Loucy (cell line): ENCODE data around the gene WDR33.

Experiments
- H2AFZ ChIP-seq: fragments of 200-600 bp; sonication (generic); 2 replicates; pipeline ENCODE4 v1.6.0; 2016; ENCODE audit warnings: antibody characterized with exemption, mild to moderate bottlenecking, low read length, moderate library complexity
- H3F3A ChIP-seq: fragments of 200-600 bp; 2 replicates; pipeline ENCODE4 v1.6.0; 2016; ENCODE audit warnings: antibody characterized with exemption, low read depth, mild to moderate bottlenecking
- H3K27me3 ChIP-seq: fragments of 200-600 bp; sonication (generic); 2 replicates; pipeline ENCODE4 v1.6.1; 2014; ENCODE audit warnings: low read length, mild to moderate bottlenecking; ENCODE audit not compliant: insufficient read depth, poor library complexity, severe bottlenecking
- H3K36me3 ChIP-seq: fragments of 200-600 bp; sonication (generic); 2 replicates; pipeline ENCODE4 v1.6.1; 2016; ENCODE audit warnings: low read length; ENCODE audit not compliant: insufficient read depth
- H3K4me1 ChIP-seq: fragments of 200-600 bp; sonication (generic); 2 replicates; pipeline ENCODE4 v1.5.1; 2014; ENCODE audit warnings: low read length, mild to moderate bottlenecking; ENCODE audit not compliant: insufficient read depth, poor library complexity, severe bottlenecking
- H3K4me2 ChIP-seq: fragments of 200-600 bp; sonication (generic); 2 replicates; pipeline ENCODE4 v1.6.0; 2014; ENCODE audit warnings: antibody characterized with exemption, low read length, low read depth, mild to moderate bottlenecking; ENCODE audit not compliant: poor library complexity, severe bottlenecking
- H3K4me3 ChIP-seq: fragments of 200-600 bp; sonication (generic); 2 replicates; pipeline ENCODE4 v1.5.1; 2014; ENCODE audit warnings: low read length, mild to moderate bottlenecking, mixed read lengths; ENCODE audit not compliant: poor library complexity, severe bottlenecking
- H3K79me2 ChIP-seq: fragments of 200-600 bp; sonication (generic); 2 replicates; pipeline ENCODE4 v1.6.1; 2014; ENCODE audit warnings: low read length; ENCODE audit not compliant: insufficient read depth
- H3K9ac ChIP-seq: fragments of 200-600 bp; sonication (generic); 2 replicates; pipeline ENCODE4 v1.6.0; 2014; ENCODE audit warnings: mild to moderate bottlenecking, low read depth, low read length, moderate library complexity; ENCODE audit not compliant: poor library complexity, severe bottlenecking
- H3K9me2 ChIP-seq: fragments of 200-600 bp; sonication (generic); replicated peaks from 2 replicates; pipeline ENCODE4 v1.6.1; 2016; ENCODE audit warnings: low read depth, low read length, mixed read lengths
- H3K9me3 ChIP-seq: fragments of 200-600 bp; sonication (generic); 2 replicates; pipeline ENCODE4 v1.6.1; 2014; ENCODE audit warnings: mild to moderate bottlenecking, antibody characterized with exemption, low read length, low read depth; ENCODE audit not compliant: insufficient read depth
- H4K20me1 ChIP-seq: fragments of 200-600 bp; sonication (generic); 2 replicates; pipeline ENCODE4 v1.6.0; 2014; ENCODE audit warnings: antibody characterized with exemption, low read length, mild to moderate bottlenecking; ENCODE audit not compliant: insufficient read depth, poor library complexity, severe bottlenecking
- EZH2phosphoT487 ChIP-seq: fragments of 200-600 bp; IDR thresholded peaks from 2 replicates; pipeline ENCODE4 v1.6.1; 2018; ENCODE audit warnings: antibody characterized with exemption, mild to moderate bottlenecking, moderate library complexity, borderline replicate concordance
- TF ChIP-seq, protein P1 (sequence below): fragments of 200-600 bp; sonication (generic); conservative IDR thresholded peaks from 2 replicates; pipeline ENCODE4 v1.5.1; 2014; ENCODE audit warnings: mild to moderate bottlenecking, antibody characterized with exemption, low read length

Gene WDR33

DNA sequence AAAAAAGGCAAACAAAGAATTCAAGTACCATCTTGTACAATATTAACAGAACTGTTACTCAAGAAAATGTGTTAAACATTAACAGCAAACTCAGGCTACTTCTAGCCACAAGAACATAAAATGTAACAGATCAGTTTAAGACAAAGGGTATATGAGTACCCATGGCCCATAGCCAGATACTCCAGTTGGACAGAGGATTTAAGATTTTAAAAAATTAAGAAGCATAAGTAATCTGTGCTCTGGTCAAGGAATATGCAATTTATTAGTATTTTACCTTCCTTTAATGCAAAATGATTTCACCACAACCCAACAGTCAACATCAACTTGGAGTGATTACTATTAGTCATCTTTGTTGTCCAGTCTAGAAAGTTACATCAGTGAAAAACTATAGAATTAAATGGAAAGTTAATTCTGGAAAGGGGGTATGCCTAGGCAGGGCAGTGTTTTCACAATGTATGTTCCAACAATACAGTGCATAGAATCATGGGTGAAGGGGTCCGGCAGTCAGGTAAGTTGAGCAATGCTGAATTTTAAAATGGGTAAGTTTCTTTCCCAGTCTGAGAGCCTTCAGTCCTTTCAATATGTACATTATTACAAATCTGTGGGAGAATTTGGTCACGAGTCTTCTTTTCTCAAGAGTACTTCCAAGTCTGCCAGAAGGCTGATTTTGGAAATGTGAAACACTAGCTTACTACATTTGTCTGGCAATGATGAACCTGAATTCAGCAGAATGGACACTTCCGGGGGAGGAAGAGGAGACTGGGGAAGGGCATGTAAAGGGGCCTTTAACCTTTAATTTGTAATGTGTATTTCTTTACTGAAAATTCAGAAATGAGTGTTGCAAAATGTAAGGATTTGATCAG, 75.2 kb downstream of the WDR33 start:
- TF ChIP-seq, protein P1, sequence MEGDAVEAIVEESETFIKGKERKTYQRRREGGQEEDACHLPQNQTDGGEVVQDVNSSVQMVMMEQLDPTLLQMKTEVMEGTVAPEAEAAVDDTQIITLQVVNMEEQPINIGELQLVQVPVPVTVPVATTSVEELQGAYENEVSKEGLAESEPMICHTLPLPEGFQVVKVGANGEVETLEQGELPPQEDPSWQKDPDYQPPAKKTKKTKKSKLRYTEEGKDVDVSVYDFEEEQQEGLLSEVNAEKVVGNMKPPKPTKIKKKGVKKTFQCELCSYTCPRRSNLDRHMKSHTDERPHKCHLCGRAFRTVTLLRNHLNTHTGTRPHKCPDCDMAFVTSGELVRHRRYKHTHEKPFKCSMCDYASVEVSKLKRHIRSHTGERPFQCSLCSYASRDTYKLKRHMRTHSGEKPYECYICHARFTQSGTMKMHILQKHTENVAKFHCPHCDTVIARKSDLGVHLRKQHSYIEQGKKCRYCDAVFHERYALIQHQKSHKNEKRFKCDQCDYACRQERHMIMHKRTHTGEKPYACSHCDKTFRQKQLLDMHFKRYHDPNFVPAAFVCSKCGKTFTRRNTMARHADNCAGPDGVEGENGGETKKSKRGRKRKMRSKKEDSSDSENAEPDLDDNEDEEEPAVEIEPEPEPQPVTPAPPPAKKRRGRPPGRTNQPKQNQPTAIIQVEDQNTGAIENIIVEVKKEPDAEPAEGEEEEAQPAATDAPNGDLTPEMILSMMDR, result no peak
- no peak for TF ChIP-seq EZH2phosphoT487
- H3K4me2 ChIP-seq, result no peak overlapping the region

DNA sequence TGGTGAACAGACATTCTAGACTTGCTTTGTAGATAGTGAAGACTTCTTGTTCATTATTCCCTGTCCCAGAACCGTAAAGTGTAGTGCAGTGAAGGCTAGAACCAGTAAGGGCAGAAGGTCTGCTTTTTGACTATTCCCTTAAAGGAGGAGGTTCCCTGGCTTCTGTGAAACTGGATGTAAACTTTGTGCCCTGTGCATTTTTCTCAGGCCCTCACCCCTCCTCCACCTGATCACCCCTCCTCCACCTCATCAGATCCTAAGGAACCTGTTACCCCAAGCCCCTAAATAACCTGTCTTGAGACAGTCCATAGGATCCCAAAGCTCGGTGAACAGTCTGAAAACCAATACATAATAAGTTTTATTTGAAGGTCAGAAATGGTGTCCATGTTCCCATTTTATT, 75.9 kb downstream of the WDR33 start:
- TF ChIP-seq EZH2phosphoT487, result no peak
- TF ChIP-seq, protein P1, result no peak
- H3K79me2 ChIP-seq, result no peaks in the 10 kb centered on the region
- no peak overlapping the region for H3K4me2 ChIP-seq
- H4K20me1 ChIP-seq, result no peaks in the 10 kb centered on the region
- H3K27me3 ChIP-seq, result no peaks in the 10 kb centered on the region
- H3K4me3 ChIP-seq, result no peak overlapping the region
- 0 out of 2 replicates have a peak, but pooled peaks cover 10% of the 10 kb centered on the region for H3K36me3 ChIP-seq
- no peaks in the 10 kb centered on the region for H3F3A ChIP-seq
- H3K4me1 ChIP-seq, result no peaks in the 10 kb centered on the region
- no peaks in the 10 kb centered on the region for H3K9me3 ChIP-seq
- H3K9ac ChIP-seq, result no peak overlapping the region
- H2AFZ ChIP-seq, result no peak overlapping the region
- H3K9me2 ChIP-seq, result no peaks in the 10 kb centered on the region

More for the DNA sequence above, 75.2 kb downstream of the WDR33 start:
- Histone ChIP-seq H3K4me1 (no peaks in the 10 kb centered on the region), H4K20me1 (no peaks in the 10 kb centered on the region), H3K4me3 (no peak overlapping the region), H3K9me2 (no peaks in the 10 kb centered on the region), H3K9me3 (no peaks in the 10 kb centered on the region), H3K27me3 (no peaks in the 10 kb centered on the region), H2AFZ (no peak overlapping the region), H3K9ac (no peak overlapping the region), H3F3A (no peaks in the 10 kb centered on the region), H3K36me3 (0 out of 2 replicates have a peak, but pooled peaks cover 10% of the 10 kb centered on the region), H3K79me2 (no peaks in the 10 kb centered on the region)

DNA sequence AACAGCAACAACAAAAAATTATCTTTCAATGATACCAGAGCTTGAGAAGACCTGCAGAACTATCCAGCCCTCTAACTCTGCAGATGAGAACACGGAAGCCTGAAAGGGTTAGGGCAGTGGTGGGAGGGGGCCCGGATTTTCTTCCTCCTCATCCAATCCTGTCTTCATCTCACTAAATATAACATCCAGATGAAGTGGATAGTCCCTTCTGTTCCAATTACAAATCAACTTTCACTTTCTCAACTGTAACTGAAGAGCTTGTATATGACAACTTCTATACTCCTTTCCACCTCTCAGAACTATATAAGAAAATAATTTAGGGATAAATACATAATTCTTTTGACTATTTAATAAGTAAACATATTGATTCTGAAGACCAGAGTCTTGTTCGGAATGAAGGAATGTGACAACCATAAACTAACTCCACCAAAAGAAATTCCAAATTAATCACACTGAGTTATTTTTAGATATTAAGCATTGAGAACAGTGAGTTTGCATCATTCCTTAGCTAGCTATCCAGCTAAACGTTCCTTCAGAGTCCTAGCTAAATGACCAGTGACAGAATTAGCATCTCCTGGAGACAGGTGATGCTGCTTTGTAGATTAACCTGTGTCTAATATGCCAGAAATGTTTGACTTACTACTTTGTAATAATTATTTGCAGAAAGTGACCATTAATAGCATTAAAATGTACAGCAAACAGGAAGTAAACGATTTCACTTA, 77.0 kb downstream of the WDR33 start:
- no peak overlapping the region for H3K4me2 ChIP-seq

More for the DNA sequence above, 77.0 kb downstream of the WDR33 start:
- TF ChIP-seq, protein P1, result no peak
- TF ChIP-seq EZH2phosphoT487, result no peak
- Histone ChIP-seq H3K9me3 (no peaks in the 10 kb centered on the region), H3F3A (no peaks in the 10 kb centered on the region), H3K4me3 (no peak overlapping the region), H4K20me1 (no peaks in the 10 kb centered on the region), H3K27me3 (no peaks in the 10 kb centered on the region), H2AFZ (no peak overlapping the region), H3K79me2 (no peaks in the 10 kb centered on the region), H3K9me2 (no peaks in the 10 kb centered on the region), H3K4me1 (no peaks in the 10 kb centered on the region), H3K9ac (no peak overlapping the region), H3K36me3 (0 out of 2 replicates have a peak, but pooled peaks cover 4% of the 10 kb centered on the region)
